NT2/D1 (cell line): ENCODE results near the gene SPINK1.

ENCODE experiments used
- DNase-seq: peaks from one replicate; pipeline ENCODE4 v3.0.0-alpha.2; 2011; ENCODE audit warnings: low read depth, low spot score
- H3K27me3 ChIP-seq: 2 replicates; pipeline ENCODE4 v1.6.0; 2011; ENCODE audit warnings: mild to moderate bottlenecking; ENCODE audit not compliant: insufficient read length, insufficient read depth
- H3K36me3 ChIP-seq: 2 replicates; pipeline ENCODE4 v1.6.1; 2011; ENCODE audit warnings: mild to moderate bottlenecking, low read length, mixed read lengths; ENCODE audit not compliant: insufficient read depth, insufficient read length
- H3K4me1 ChIP-seq: 2 replicates; pipeline ENCODE4 v1.5.1; 2011; ENCODE audit not compliant: insufficient read depth, insufficient read length
- H3K4me3 ChIP-seq: 2 replicates; pipeline ENCODE4 v1.5.1; 2011; ENCODE audit warnings: low read depth; ENCODE audit not compliant: insufficient read length
- H3K9ac ChIP-seq: 2 replicates; pipeline ENCODE4 v1.6.0; 2011; ENCODE audit warnings: low read depth; ENCODE audit not compliant: insufficient read length
- H3K9me3 ChIP-seq: 2 replicates; pipeline ENCODE4 v1.5.1; 2011; ENCODE audit warnings: mild to moderate bottlenecking, low read length; ENCODE audit not compliant: insufficient read depth
- SUZ12 ChIP-seq: IDR thresholded peaks from 2 replicates; pipeline ENCODE4 v1.6.1; 2011; ENCODE audit not compliant: insufficient read length, insufficient read depth; ENCODE audit errors: extremely low read depth
- YY1 ChIP-seq: IDR thresholded peaks from 2 replicates; pipeline ENCODE4 v1.6.1; 2011; ENCODE audit not compliant: insufficient read length, insufficient read depth
- ZNF274 ChIP-seq: IDR thresholded peaks from 2 replicates; pipeline ENCODE4 v1.6.1; 2011; ENCODE audit warnings: mild to moderate bottlenecking, low read depth, low read length

SPINK1 gene

DNA sequence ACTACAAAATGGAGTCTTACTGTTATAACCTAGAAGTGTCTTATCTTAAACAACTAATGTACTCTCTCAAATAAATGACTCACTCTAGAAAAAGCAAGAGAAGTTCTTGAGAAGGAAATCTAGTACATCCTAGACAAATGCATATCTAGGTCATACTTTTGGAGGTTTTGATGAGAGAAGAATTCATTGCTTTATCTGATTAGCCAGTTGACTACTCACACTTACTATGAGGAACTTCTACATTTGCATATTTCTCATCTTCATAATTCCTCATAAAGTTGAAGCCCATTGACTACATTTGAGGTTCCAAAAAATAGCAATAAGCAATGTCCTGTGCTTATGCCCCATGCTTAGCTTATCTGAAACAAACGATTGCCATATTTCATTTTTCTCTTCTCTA is 51.8 kb downstream of the SPINK1 start:
- H3K9me3 ChIP-seq: peaks cover 10% of the 10 kb centered on the region
- no peak for TF ChIP-seq SUZ12
- TF ChIP-seq ZNF274: no peak
- no peak for TF ChIP-seq YY1
- H3K4me1 ChIP-seq: no peaks in the 10 kb centered on the region
- no peaks in the 10 kb centered on the region for H3K27me3 ChIP-seq
- DNase-seq: no peak
- no peak overlapping the region for H3K9ac ChIP-seq
- no peaks in the 10 kb centered on the region for H3K36me3 ChIP-seq
- no peak overlapping the region for H3K4me3 ChIP-seq

GRCh38 chr5:147776989-147777388 is 54.5 kb downstream of the SPINK1 start:
- H3K4me3 ChIP-seq: no peak overlapping the region
- peaks cover 10% of the 10 kb centered on the region for H3K9me3 ChIP-seq
- TF ChIP-seq YY1 (no peak), ZNF274 (no peak), SUZ12 (no peak)
- no peak overlapping the region for H3K9ac ChIP-seq
- no peaks in the 10 kb centered on the region for H3K36me3 ChIP-seq
- H3K4me1 ChIP-seq: no peaks in the 10 kb centered on the region
- no peaks in the 10 kb centered on the region for H3K27me3 ChIP-seq
- no peak for DNase-seq
